HG02970 (cell line): ENCODE results near the gene LARGE1.

Source experiments
- ATAC-seq: cut with Tn5 transposase; IDR thresholded peaks from one replicate; pipeline ENCODE4 v1.9.1; 2021; ENCODE audit warnings: mild to moderate bottlenecking, moderate library complexity, moderate number of reproducible peaks; ENCODE audit not compliant: unreplicated experiment, low FRiP score

The LARGE1 gene

DNA sequence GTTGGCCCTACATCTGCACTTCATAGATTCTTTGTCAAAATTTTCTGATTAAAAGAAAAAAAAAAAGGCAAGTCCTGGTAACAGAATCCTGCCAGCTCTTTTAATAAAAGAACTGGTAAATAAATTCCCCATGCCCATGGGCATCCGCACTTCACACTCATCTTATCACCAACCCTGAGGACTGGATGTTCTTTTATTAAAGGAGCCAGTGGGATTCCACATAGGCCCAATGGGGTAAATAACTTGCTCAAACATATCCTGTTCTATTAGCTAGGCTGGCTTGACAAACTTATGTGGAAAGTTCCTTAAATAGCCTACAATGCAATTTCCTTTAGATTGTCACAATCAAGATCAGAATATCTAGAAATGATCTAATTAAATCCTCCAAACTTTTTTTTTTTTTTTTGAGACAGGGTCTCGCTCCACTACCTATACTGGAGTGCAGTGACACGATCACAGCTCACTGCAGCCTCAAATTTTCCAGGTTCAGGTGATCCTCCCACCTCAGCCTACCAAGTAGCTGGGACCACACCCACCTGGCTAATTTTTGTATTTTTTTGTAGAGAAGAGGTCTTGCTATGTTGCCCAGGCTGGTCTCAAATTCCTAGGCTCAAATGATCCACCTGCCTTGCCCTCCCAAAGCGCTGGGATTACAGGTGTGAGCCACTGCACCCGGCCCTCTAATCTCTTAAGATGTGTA is 380.9 kb downstream of the LARGE1 start:
- no peak for ATAC-seq

GRCh38 chr22:33538277-33538885 is 381.9 kb downstream of the LARGE1 start:
- no peak for ATAC-seq

DNA sequence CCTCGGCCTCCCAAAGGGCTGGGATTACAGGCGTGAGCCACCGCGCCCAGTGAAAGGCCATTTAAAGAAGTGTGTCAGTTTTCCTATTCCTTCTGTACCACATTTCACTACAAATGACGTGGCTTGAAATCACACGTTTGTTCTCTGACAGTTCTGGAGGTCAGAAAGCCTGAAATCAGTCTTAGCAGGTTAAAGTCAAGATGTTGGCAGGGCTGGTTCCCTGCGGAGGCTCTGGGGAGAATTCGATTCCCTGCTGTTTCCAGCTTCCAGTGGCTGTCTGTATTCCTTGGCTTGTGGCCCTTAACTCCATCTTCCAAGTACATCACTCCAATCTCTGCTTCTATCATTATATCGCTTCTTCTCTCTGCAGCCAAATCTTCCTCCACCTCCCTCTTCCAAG is 383.2 kb downstream of the LARGE1 start:
- ATAC-seq = no peak

- ATAC-seq = no peak
Observed at GRCh38 chr22:33535937-33536875, 384.1 kb downstream of the LARGE1 start.

- ATAC-seq = no peak
Observed at GRCh38 chr22:33529424-33530113, 390.7 kb downstream of the LARGE1 start.

DNA sequence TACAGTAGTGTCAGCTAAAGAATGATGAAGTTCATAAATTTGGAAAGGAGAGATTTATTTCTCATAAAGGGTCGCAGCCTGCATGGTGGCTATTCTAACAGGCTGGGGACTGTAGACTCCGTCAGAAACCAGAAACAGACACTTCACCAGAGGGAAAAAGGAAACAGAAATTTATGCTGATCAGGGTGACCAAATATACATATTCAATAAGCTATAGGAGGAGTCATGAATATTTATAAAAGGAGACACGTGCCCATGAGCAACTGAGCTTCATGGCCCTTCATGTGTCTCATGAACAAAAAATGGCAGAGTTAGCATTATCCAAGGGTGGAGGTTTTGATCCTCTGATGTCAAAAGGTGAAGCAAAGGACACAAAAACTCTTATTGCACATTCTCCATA is 392.1 kb downstream of the LARGE1 start:
- ATAC-seq = no peak

GRCh38 chr22:33526434-33527107 is 393.7 kb downstream of the LARGE1 start:
- ATAC-seq = no peak

- ATAC-seq = no peak
Observed at GRCh38 chr22:33524511-33525260, 395.6 kb downstream of the LARGE1 start.

DNA sequence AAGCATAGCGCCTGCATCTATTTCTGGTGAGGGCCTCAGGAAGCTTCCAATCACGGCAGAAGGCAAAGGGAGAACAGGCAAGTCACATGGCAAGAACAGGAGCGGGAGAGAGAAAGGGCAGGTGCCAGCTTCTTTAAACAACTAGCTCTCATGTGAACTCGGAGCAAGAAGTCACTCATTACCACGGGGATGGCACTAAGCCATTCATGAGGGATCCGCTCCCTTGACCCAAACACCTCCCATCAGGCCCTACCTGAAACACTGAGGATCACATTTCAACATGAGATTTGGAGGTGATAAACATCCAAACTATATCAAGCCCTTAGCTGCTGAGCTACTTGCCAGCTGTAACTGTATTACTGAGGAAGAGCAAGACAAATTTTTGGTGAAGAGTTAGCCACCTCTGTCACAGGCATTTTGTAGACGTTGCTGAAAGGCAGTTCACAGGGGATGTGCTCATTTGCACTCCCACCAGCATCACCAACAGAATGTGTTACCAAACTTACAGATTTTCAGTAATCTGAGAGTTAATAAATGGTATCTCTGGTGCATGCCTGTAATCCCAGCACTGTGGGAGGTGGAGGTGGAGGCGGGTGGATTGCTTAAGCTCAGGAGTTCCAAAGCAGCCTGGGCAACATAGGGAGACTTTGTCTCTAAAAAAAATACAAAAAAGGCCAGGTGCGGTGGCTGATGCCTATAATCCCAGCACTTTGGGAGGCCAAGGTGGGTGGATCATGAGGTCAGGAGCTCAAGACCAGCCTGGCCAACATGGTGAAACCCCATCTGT is 398.2 kb downstream of the LARGE1 start:
- ATAC-seq = no peak

DNA sequence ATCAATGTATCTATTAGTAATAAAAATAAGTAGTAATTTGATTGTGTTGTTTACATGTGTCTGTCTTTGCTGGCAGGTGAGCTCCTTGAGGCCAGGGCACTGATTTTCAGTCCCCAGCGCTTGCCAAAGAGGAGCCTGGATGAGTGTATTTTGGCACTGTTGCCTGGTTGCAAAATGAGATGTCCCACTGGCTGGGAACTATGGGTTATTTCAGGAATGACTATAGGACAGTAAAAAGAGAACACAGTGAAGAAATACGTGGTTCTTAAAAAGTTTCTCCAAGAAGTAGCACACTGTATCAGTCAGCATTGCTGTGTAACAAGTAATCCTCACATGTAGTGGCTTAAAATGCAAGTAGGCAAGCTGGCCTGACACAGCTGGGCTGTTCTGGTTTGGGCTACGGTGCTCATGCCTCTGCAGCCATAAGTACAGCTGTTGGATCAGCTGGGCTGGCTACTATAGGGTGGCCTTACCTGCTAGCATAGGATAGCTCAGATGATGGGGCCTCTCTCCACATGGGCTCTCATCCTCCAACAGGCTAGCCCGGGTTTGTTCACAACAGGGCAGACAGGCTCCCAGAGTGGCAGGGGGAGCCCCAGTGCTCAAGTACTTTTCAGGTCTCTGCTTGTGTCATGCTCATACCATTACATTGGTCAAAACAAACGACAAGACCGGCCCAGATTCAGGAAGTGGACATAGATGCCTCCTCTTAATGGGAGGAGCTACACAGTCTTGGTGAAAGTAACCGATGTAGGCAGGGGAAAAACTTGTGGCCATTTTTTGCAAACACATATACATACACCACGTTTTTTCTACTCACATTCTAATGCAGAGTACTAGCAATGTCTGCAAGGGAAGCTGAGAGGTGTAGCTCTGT is 399.1 kb downstream of the LARGE1 start:
- ATAC-seq = no peak

GRCh38 chr22:33519974-33520903 is 400.0 kb downstream of the LARGE1 start:
- ATAC-seq = no peak

DNA sequence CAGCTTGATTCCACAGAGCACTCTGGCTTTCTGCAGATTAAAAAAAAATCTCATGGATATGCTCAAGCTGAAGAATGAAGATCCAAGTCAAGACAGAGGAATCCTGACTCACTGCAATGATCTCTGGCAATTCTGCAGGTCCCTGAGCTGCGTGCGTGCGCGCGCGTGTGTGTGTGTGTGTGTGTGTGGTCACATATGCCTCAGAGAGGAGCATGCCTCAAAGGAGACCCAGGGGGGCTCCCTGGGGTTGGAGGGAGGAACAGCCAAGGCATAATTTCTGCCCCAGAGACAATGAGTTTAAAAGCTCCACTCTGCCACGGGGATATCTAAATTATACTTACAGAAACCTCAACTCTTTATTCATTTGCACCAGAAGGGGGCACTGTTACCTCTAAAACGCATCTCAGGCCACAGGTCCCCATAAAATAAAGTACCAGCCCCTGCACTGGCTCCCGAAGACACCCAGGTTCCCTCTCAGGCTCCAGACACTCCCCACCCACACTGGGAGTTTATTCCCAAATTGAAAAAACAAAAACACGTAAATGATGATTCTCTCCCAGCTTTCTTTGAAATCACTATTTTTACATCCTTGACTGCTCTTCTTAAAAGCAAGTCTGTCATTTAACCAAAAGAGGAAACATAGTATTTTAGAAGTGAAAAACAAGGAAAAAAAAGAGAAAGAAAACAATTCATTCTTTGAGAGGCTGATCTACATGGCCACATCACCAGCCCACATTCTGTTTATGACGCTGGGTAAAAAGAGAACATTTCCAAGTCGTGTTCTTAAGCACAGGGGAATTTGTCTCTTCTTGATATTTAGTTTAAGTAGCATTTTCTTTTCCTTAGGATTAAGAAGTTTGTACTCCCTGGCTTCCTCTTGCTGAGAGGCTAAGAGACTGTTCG is 401.0 kb downstream of the LARGE1 start:
- ATAC-seq = no peak

DNA sequence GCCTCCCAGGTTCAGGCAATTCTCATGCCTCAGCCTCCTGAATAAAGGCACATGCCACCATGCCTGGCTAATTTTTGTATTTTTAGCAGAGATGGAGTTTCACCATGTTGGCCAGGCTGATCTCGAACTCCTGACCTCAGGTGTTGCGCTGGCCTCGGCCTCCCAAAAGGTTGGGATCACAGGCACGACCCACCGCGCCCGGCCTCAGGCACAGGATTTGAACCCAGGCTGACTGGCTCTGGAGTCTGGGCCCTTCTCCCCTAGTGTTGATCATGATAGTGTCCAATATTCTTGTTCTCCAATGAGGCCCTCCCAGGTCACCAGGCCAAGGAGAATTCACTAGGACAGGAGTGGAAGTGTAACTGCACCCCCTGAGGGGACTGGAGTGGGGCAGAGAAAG is 401.9 kb downstream of the LARGE1 start:
- ATAC-seq = no peak

GRCh38 chr22:33515795-33516194 is 404.5 kb downstream of the LARGE1 start:
- ATAC-seq = no peak
